ENCODE results near the gene RPL37.

The RPL37 gene

DNA sequence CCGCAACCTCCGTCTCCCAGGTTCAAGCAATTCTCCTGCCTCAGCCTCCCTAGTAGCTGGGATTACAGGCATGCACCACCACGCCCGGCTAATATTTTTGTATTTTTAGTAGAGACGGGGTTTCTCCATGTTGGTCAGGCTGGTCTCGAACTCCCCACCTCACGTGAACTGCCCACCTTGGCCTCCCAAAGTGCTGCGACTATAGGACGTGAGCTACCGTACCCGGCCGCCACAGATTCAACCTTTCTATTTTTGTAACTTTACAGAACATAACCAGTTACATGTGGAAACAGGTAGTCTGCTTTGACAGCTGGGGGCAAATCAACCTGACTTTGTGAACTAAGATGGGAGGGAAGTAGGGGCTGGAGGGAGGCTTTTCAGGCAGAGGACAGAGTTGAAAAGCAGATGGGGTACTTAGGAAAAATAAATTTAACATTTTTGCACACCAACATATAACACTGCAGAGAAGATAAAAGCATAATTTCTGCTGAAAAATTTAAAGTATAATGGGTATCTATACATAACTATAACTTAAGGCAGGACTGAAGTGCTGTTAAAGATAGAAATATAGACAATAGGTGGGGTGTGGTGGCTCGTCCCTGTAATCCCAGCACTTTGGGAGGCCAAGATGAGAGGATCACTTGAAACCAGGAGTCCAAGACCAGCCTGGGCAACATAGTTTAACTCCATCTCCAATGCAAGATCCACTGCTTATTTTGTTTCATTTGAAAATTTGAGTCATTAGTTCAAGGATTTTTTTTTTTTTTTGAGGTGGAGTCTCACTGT lies 5.1 kb downstream of the RPL37 start:
- Histone ChIP-seq H4K8ac (ENCODE audit: low read depth, low read length) (no peak overlapping the region), H3K14ac (ENCODE audit: low read length) (no peak overlapping the region), H3K4me3 (ENCODE audit: low read depth, low read length) (no peak overlapping the region), H3K23ac (ENCODE audit: low read length) (no peak overlapping the region), H3K4me1 (ENCODE audit: control insufficient read depth in 1 of 2, insufficient read depth in 2 of 2, low read length in 2 of 2) (peaks cover 0 to 2% of the 10 kb centered on the region in 2 experiments), H4K12ac (ENCODE audit: low read depth, low read length) (no peak overlapping the region), H2BK120ac (ENCODE audit: insufficient read depth, low read length, poor library complexity) (no peak overlapping the region), H3K79me1 (ENCODE audit: low read length) (peaks cover 7% of the 10 kb centered on the region), H2AFZ (ENCODE audit: insufficient read depth, low read length, poor library complexity) (no peak overlapping the region), H3K27ac (ENCODE audit: low read depth, low read length) (no peak overlapping the region), H3K9ac (ENCODE audit: low read length) (no peak overlapping the region), H2BK12ac (ENCODE audit: low read length) (no peak overlapping the region), H3K27me3 (ENCODE audit: insufficient read depth, low read length) (no peaks in the 10 kb centered on the region), H3K9me3 (ENCODE audit: insufficient read depth, low read depth, low read length) (no peaks in the 10 kb centered on the region), H3K79me2 (ENCODE audit: control insufficient read depth, insufficient read depth, low read length, poor library complexity) (peaks cover 11% of the 10 kb centered on the region), H3K4ac (ENCODE audit: low read depth, low read length) (no peak overlapping the region), H3K4me2 (ENCODE audit: low read length) (no peak overlapping the region), H2AK5ac (ENCODE audit: low read length) (no peak overlapping the region), H3K18ac (ENCODE audit: low read length) (no peak overlapping the region), H3K36me3 (ENCODE audit: control insufficient read depth in 1 of 2, insufficient read depth in 2 of 2, low read length in 2 of 2) (peaks cover 25 to 67% of the 10 kb centered on the region in 2 experiments), H4K91ac (ENCODE audit: low read depth, low read length) (no peak overlapping the region), H2BK5ac (ENCODE audit: low read depth, low read length, poor library complexity) (no peak overlapping the region)
- no CpG with 5 or more reads among the region's 13 CpGs for WGBS (ENCODE audit: extremely low coverage, insufficient coverage, insufficient read length)
- no peak for DNase-seq

- H3K36me3 ChIP-seq (ENCODE audit: control insufficient read depth in 1 of 2, insufficient read depth in 2 of 2, low read length in 2 of 2): peaks cover 28 to 65% of the 10 kb centered on the region in 2 experiments
These were observed 6.0 kb downstream of the RPL37 start for GRCh38 chr5:40828690-40829661.

GRCh38 chr5:40828021-40828631 lies 6.9 kb downstream of the RPL37 start:
- Histone ChIP-seq H3K36me3 (ENCODE audit: control insufficient read depth in 1 of 2, insufficient read depth in 2 of 2, low read length in 2 of 2) (peaks cover 25 to 59% of the 10 kb centered on the region in 2 experiments), H3K23ac (ENCODE audit: low read length) (no peak overlapping the region), H3K4me1 (ENCODE audit: control insufficient read depth in 1 of 2, insufficient read depth in 2 of 2, low read length in 2 of 2) (no peaks in the 10 kb centered on the region), H2BK5ac (ENCODE audit: low read depth, low read length, poor library complexity) (no peak overlapping the region), H4K8ac (ENCODE audit: low read depth, low read length) (no peak overlapping the region), H4K91ac (ENCODE audit: low read depth, low read length) (no peak overlapping the region), H2BK120ac (ENCODE audit: insufficient read depth, low read length, poor library complexity) (no peak overlapping the region), H3K14ac (ENCODE audit: low read length) (no peak overlapping the region), H3K4me3 (ENCODE audit: low read depth, low read length) (no peak overlapping the region), H3K9me3 (ENCODE audit: insufficient read depth, low read depth, low read length) (no peaks in the 10 kb centered on the region), H3K27ac (ENCODE audit: low read depth, low read length) (no peak overlapping the region), H2AFZ (ENCODE audit: insufficient read depth, low read length, poor library complexity) (no peak overlapping the region), H3K27me3 (ENCODE audit: insufficient read depth, low read length) (no peaks in the 10 kb centered on the region), H4K12ac (ENCODE audit: low read depth, low read length) (no peak overlapping the region), H2BK12ac (ENCODE audit: low read length) (no peak overlapping the region), H3K4ac (ENCODE audit: low read depth, low read length) (no peak overlapping the region), H3K79me2 (ENCODE audit: control insufficient read depth, insufficient read depth, low read length, poor library complexity) (no peaks in the 10 kb centered on the region), H3K9ac (ENCODE audit: low read length) (no peak overlapping the region), H3K18ac (ENCODE audit: low read length) (no peak overlapping the region), H3K4me2 (ENCODE audit: low read length) (no peak overlapping the region), H2AK5ac (ENCODE audit: low read length) (no peak overlapping the region), H3K79me1 (ENCODE audit: low read length) (no peaks in the 10 kb centered on the region)
- WGBS (ENCODE audit: extremely low coverage, insufficient coverage, insufficient read length): no CpG with 5 or more reads among the region's 3 CpGs
- no peak for DNase-seq

More at GRCh38 chr5:40828690-40829661, 6.0 kb downstream of the RPL37 start:
- H2AFZ ChIP-seq (ENCODE audit: insufficient read depth, low read length, poor library complexity): no peak overlapping the region
- no peak overlapping the region for H4K91ac ChIP-seq (ENCODE audit: low read depth, low read length)
- no peak overlapping the region for H3K4me2 ChIP-seq (ENCODE audit: low read length)
- no peak overlapping the region for H3K18ac ChIP-seq (ENCODE audit: low read length)
- H2BK120ac ChIP-seq (ENCODE audit: insufficient read depth, low read length, poor library complexity): no peak overlapping the region
- H2BK5ac ChIP-seq (ENCODE audit: low read depth, low read length, poor library complexity): no peak overlapping the region
- no peak overlapping the region for H2AK5ac ChIP-seq (ENCODE audit: low read length)
- no peak overlapping the region for H3K14ac ChIP-seq (ENCODE audit: low read length)
- no peak overlapping the region for H4K12ac ChIP-seq (ENCODE audit: low read depth, low read length)
- H3K4me1 ChIP-seq (ENCODE audit: control insufficient read depth in 1 of 2, insufficient read depth in 2 of 2, low read length in 2 of 2): peaks cover 0 to 2% of the 10 kb centered on the region in 2 experiments
- no peak overlapping the region for H4K8ac ChIP-seq (ENCODE audit: low read depth, low read length)
- H3K23ac ChIP-seq (ENCODE audit: low read length): no peak overlapping the region
- no peaks in the 10 kb centered on the region for H3K27me3 ChIP-seq (ENCODE audit: insufficient read depth, low read length)
- H3K27ac ChIP-seq (ENCODE audit: low read depth, low read length): no peak overlapping the region
- no peak overlapping the region for H3K4ac ChIP-seq (ENCODE audit: low read depth, low read length)
- no peaks in the 10 kb centered on the region for H3K79me1 ChIP-seq (ENCODE audit: low read length)
- no peaks in the 10 kb centered on the region for H3K9me3 ChIP-seq (ENCODE audit: insufficient read depth, low read depth, low read length)
- H3K79me2 ChIP-seq (ENCODE audit: control insufficient read depth, insufficient read depth, low read length, poor library complexity): peaks cover 3% of the 10 kb centered on the region
- WGBS (ENCODE audit: extremely low coverage, insufficient coverage, insufficient read length): no CpG with 5 or more reads among the region's 3 CpGs
- H2BK12ac ChIP-seq (ENCODE audit: low read length): no peak overlapping the region
- no peak overlapping the region for H3K9ac ChIP-seq (ENCODE audit: low read length)
- DNase-seq: no peak
- no peak overlapping the region for H3K4me3 ChIP-seq (ENCODE audit: low read depth, low read length)

DNA sequence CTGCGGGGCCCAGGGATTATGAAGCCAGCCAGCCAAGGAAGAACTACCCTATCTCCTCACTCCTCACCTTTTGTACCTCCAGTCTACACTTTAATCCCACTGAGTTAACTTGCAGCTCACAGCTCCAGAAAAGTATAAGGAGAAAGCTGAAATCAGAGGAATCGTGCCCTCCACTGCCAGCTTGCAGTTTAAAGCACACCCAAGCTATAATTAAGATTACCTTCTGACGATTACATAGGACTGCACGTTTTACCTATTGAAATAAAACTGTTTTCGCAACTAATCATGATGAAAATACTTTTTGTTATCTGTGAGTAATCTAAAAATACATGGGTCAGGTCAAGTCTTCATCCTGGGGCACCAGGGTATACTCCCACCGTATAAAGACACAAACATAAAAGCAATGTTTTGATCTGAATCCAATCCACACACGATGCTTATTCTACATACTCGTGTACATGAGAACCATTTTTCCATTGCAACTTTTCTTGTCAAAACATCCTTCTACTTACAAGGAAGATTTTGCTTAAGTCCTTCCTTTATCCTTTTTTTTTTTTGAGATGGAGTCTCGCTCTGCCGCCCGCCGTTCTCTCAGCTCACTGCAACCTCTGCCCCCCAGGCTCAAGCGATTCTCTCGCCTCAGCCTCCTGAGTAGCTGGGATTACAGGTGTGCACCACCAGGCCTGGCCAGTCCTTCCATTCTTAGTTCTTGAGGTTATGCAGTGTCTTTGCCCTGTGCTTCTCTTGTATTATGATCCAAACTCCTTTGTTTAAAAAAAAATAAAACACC lies 7.6 kb downstream of the RPL37 start:
- no peak overlapping the region for H3K4ac ChIP-seq (ENCODE audit: low read depth, low read length)
- H4K8ac ChIP-seq (ENCODE audit: low read depth, low read length): no peak overlapping the region
- H3K9ac ChIP-seq (ENCODE audit: low read length): no peak overlapping the region
- no peak overlapping the region for H3K23ac ChIP-seq (ENCODE audit: low read length)
- no peak overlapping the region for H3K4me3 ChIP-seq (ENCODE audit: low read depth, low read length)
- H3K4me2 ChIP-seq (ENCODE audit: low read length): no peak overlapping the region
- no peaks in the 10 kb centered on the region for H3K4me1 ChIP-seq (ENCODE audit: control insufficient read depth in 1 of 2, insufficient read depth in 2 of 2, low read length in 2 of 2)
- no CpG with 5 or more reads among the region's 14 CpGs for WGBS (ENCODE audit: extremely low coverage, insufficient coverage, insufficient read length)
- H2BK12ac ChIP-seq (ENCODE audit: low read length): no peak overlapping the region
- no peaks in the 10 kb centered on the region for H3K9me3 ChIP-seq (ENCODE audit: insufficient read depth, low read depth, low read length)
- no peak overlapping the region for H2AK5ac ChIP-seq (ENCODE audit: low read length)
- H3K36me3 ChIP-seq (ENCODE audit: control insufficient read depth in 1 of 2, insufficient read depth in 2 of 2, low read length in 2 of 2): peaks cover 25 to 56% of the 10 kb centered on the region in 2 experiments
- no peaks in the 10 kb centered on the region for H3K27me3 ChIP-seq (ENCODE audit: insufficient read depth, low read length)
- no peaks in the 10 kb centered on the region for H3K79me2 ChIP-seq (ENCODE audit: control insufficient read depth, insufficient read depth, low read length, poor library complexity)
- no peak overlapping the region for H4K91ac ChIP-seq (ENCODE audit: low read depth, low read length)
- no peak overlapping the region for H4K12ac ChIP-seq (ENCODE audit: low read depth, low read length)
- H3K18ac ChIP-seq (ENCODE audit: low read length): no peak overlapping the region
- no peak overlapping the region for H2AFZ ChIP-seq (ENCODE audit: insufficient read depth, low read length, poor library complexity)
- DNase-seq: no peak
- H3K27ac ChIP-seq (ENCODE audit: low read depth, low read length): no peak overlapping the region
- no peaks in the 10 kb centered on the region for H3K79me1 ChIP-seq (ENCODE audit: low read length)
- H2BK120ac ChIP-seq (ENCODE audit: insufficient read depth, low read length, poor library complexity): no peak overlapping the region
- H3K14ac ChIP-seq (ENCODE audit: low read length): no peak overlapping the region
- no peak overlapping the region for H2BK5ac ChIP-seq (ENCODE audit: low read depth, low read length, poor library complexity)
